ENCODE results near the gene RNU2-63P.
A peak's percentile ranks its signal among the peaks of the same experiment; 100 is the strongest.
"Not testable (repeated sequence)": the region's sequence is repeated elsewhere in the genome, so short reads cannot be mapped to it uniquely, and the experiment has no call there.

Gene RNU2-63P

DNA sequence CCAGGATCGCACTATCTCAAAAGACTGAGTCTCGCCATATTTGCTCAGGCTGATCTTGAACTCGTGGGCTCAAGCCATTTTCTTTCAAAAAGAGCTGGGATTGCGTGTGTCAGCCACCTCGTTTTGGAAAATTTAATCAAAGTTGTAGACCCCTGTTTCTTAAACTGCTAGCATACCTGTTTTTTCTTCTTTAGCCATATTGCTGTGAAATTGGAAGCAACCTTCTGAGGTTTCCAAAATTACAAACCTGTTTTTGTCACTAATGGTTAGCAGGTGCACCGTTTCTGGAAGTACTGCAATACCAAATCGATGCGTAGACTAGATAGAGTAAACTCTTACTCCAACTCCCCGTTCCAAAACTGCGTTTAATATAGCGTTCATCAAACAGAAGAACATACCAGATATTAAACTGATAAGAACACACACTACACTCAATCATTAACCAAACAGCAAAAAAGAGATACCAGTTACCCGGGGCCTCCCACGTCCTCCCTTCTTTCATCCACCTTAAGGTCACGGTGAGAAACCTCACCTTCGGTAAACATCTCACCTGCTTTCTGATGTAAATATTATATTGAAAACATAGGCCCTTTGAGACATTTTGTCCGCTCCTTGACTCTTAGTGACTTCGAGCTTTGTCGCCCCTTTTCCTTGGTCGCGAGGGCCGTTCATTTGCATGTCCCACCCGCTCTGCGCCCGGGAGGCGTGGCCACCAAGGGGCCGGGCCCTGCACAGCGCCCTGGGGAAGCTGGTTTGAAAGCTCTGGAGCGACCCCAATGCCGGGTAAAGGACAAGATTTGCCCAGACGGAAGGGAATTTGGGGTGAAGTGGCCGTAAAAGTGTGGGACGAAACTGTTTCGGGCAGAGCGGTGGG, at the start of gene RNU2-63P:
RNU2-63P (minus strand) TSS at position 462 of the 874 bp plus-strand sequence.
- DNase-seq = peak; percentile 91

DNA sequence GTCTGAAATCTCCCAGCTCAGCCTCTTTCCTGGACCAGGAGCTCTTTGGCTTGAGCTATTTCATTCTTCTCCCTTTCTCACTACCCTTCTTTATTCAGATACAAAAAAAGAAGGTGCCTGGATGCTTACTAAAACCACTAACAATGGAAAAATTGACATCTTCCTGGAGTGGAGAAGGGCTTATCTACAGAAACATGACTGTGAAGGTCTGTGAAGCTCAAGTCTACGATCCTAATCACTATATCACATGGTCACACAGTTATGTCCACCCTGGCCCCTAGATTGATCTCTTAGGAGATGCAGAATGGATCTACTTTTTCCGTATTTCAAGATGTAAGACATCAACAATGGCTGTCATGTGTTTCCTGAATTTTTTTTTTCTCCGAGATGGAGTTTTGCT, 44.9 kb upstream of the RNU2-63P start:
- no peak for DNase-seq

- DNase-seq = no peak
Observed at GRCh38 chr2:88060907-88061275, 44.5 kb upstream of the RNU2-63P start.

- peak; percentile 67 for DNase-seq
Observed at GRCh38 chr2:88059979-88060906, 43.9 kb upstream of the RNU2-63P start.

GRCh38 chr2:88058191-88058590, 41.8 kb upstream of the RNU2-63P start:
- no peak for DNase-seq

DNA sequence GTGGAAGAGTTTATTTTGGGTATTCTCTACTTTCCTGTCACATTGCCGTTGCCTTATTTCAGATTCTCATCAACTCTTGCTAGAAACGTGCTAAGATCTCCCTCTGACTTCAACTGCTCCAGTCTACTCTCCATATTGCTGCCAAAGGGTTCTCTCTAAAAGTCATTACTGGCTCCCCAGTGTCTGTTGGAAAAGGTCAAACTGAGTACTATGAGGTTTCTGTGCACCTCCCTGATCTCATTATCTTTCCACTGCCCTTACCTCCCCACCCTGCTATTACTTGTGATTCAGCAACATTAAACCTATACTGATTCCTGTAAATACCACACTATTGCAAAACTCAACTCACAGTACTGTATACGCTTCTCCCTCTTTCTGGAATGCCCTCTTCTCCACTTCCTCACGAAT, 41.1 kb upstream of the RNU2-63P start:
- no peak for DNase-seq

DNA sequence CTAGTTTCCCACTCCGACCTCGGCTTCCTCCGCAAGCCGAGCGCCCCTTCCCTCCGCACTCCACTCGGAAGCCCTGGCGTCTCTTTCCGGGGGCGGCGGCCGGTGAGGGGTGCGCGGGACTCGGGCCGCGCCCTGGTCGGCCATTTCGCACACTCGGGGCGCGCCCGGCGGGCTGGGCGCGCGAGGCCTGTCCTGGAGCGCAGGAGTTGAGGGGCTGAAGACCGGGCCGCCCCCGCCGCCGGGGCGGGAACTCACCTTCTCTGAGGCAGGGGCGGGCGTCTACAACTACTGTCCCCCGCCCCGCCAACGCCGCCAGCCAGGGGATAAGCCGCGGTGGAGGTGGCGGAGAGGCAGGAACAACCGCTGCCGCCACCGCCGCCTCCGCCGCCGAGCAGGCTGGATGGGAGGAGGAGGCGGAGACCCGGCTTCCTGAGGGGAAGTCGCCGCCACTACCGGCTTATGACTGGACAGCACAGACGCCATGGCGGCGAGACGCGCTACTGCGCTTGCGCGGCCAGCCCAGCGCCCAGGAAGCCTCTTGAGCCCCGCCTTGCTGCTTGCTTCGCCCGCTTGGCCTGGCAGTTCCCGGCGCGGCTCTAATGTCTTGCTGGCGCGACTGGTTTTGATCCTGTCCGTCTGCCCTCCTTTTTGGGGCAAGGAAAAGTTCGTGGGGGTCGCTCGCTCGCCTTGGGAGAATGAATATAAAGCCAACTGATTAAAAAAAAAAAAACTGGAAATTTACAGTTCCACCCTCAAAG, 39.2 kb upstream of the RNU2-63P start, which contains the start of gene KRCC1:
KRCC1 (minus strand) TSS at position 413 of the 758 bp plus-strand sequence. CDS start 27,220 bp downstream, outside the sequence.
- peak; percentile 98 for DNase-seq

GRCh38 chr2:88054782-88055370, 38.5 kb upstream of the RNU2-63P start:
- peak; percentile 65 for DNase-seq

- DNase-seq = no peak
Observed at GRCh38 chr2:88053934-88054781, 37.8 kb upstream of the RNU2-63P start.

DNA sequence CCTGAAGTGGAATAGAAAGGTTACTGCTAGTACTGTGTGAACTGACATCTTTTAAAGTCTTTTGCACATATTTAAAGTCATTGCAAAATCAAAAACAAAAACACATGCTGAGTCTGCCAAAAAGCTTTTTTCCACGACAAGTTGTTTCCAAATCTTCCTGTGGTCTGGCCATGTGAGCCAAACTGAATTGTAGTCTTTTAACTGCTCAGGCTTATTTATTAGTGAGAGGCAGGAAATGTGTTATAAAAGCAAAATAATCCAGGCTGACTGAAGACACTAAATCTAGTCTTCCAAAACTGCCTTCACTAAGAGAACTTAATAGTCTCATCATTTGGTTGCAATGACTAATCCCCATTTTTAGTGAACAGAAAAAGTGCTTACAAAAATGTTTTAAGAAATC, 36.9 kb upstream of the RNU2-63P start:
- DNase-seq = no peak

- DNase-seq = no peak
Observed at GRCh38 chr2:88051792-88052191, 35.4 kb upstream of the RNU2-63P start.

DNA sequence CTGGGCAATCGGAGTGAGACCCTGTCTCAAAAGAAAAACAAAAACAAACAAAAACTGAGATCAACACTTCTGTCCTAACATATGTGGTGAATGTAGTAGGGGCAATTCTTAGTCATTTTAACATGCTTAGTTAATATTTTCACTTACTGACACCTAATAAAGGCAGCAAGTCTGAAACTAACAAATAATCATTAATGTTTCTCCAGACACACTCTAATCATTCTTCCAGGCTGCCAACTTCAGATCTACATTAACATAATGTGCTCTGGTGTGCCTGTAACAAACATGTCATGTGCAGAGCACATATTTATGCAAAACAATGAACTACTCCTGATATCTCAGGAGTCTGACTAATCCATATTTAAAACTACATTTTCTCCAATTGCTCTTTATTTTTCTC, 33.3 kb upstream of the RNU2-63P start:
- DNase-seq = no peak

- no peak for DNase-seq
Observed at GRCh38 chr2:88048541-88048940, 32.2 kb upstream of the RNU2-63P start.

DNA sequence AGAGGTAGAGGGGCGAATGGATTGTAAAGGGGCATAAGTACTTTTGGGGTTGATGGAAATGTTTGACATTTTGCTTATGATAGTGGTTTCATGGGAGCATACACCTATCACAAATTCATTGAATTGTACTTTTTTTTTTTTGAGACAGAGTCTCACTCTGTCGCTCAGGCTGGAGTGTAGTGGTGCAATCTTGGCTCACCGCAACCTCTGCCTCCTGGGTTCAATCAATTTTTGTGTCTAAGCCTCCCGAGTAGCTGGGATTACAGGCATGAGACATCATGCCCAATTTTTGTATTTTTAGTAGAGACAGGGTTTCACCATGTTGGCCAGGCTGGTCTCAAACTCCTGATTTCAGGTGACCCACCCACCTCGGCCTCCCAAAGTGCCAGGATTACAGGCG, 29.2 kb upstream of the RNU2-63P start:
- not testable (repeated sequence) for DNase-seq

DNA sequence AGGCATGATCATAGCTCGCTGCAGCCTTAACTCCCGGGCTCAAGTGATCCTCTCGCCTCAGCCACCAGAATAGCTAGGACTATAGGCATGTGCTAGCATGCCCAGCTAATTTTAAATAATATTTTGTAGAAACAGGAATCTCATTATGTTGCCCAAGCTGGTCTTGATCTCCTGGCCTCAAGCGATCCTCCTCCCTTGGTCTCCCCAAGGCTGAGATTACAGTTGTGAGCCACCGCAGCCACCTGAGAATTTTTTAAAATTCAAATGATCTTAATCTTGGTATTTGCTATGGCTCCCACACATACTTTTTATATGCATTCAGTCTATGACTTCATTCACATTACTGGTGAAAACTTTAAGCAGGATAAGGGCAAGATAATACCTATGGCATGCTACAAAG, 26.1 kb upstream of the RNU2-63P start:
- no peak for DNase-seq

DNA sequence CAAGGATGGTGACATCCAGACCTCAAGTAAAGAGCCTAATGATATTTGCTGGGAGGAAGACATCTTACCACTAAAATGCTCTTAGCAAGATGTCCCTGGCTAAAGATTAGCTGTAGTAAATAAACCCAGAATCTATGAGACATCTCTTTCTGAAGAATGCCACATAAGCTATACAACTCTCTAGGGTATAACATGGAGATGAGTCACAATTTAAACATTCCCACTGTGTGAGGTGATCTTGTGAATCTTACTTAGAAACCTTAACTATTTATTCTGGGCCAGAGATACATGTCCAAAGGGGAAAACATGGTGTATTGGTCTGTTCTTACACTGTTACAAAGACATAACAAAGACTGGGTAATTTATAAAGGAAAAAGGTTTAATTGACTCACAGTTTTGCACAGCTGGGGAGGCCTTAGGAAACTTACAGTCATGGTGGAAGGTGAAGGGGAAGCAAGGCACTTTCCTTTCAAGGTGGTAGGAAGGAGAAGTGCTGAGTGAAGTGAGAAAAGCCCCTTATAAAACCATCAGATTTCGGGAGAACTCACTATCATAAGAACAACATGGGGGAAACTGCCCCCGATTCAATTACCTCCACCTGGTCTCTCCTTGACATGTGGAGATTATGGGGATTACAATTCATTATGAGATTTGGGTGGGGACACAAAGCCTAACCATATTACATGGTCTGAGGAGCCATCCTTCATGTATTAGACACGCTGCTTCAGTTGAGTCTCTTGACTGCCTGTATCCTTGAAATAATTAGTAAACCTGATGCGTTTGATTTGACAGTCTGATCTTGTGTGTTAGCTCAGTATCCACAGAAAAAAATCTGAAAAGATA, 22.1 kb upstream of the RNU2-63P start:
- DNase-seq = no peak

GRCh38 chr2:88036606-88037005, 20.3 kb upstream of the RNU2-63P start:
- DNase-seq = no peak

- DNase-seq = no peak
Observed at GRCh38 chr2:88036182-88036581, 19.8 kb upstream of the RNU2-63P start.

DNA sequence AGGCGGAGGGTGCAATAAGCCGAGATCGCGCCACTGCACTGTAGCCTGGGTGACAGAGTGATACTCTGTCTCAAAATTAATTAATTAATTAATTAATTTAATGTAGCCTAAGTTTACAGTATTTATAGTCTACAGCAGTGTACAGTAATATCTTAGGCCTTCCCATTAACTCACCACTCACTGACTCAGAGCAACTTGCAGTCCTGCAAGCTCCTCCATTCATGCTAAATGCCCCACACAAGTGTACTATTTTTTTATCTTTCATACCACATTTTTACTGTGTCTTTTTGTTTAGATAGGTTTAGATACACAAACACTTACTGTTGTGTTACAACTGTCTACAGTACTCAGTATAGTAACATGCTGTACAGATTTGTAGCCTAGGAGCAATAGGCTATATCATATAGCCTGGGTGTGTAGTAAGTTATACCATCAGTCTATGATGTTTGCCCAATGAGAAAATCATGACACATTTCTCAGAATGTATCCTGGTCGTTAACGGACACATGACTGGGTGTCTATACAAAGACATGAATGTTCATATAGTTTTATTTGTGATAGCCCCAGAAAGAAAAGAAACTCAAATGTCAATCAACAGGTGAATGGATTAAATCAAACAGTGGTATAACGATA, 15.8 kb upstream of the RNU2-63P start:
- no peak for DNase-seq

DNA sequence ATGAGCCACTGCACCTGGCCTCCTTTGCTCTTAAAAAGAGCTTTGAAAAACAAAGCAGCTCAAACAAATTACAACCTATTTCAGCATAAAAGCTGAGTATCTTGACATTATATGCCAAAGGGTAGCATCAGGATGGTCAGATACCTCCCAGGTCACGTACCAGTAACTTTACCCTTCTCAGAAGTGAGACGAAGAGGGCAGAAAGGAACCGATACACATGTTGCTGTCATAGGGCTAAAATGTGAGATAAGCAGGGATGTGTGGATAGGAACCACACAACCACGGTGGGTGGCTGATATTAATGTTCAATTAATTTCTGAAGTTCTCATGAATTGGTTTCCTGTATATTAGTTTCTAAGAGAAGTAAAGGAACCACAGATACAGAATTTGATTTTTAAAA, 12.6 kb upstream of the RNU2-63P start:
- no peak for DNase-seq

All from activated effector memory CD4-positive, alpha-beta T cell treated with anti-CD3 and anti-CD28 coated beads, Interleukin-2, amount 50 U/mL, for 16 hours (primary cell).